GM18507 (cell line): ENCODE results near the gene GPC6.

Experiments
- DNase-seq: peaks from one replicate; pipeline ENCODE4 v3.0.0; 2011; ENCODE audit warnings: low read depth; ENCODE audit not compliant: insufficient read length; ENCODE audit errors: extremely low spot score
- FAIRE-seq: peaks from 2 replicates; lab custom pipeline; 2011; peaks lifted over from hg19 to GRCh38; lab: Jason Lieb, UNC

Gene GPC6

GRCh38 chr13:93774506-93774905 lies 547.9 kb downstream of the GPC6 start:
- DNase-seq = no peak
- no peak for FAIRE-seq

DNA sequence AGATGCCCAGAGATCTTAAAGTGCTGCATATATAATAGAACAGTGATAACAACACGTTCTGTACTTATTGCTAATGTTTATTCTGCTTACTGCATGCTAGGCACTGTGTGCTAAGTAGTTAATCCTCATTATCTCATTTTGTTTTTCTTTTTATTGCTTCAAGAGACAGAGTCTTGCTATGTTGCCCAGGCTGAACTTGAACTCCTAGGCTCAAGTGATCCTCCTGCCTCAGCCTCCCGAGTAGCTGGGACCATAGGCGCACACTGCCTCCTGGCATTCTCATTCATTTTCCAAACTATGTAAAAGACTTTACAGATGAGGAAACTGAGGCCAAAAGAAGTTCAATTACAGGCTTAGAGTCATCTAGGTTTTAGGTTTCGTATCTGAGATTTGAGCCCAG lies 548.4 kb downstream of the GPC6 start:
- no peak for DNase-seq
- no peak for FAIRE-seq

- no peak for FAIRE-seq
- no peak for DNase-seq
Observed at GRCh38 chr13:93775507-93776108, 549.0 kb downstream of the GPC6 start.

- FAIRE-seq (no peak), DNase-seq (no peak)
Observed at GRCh38 chr13:93776936-93777335, 550.3 kb downstream of the GPC6 start.

DNA sequence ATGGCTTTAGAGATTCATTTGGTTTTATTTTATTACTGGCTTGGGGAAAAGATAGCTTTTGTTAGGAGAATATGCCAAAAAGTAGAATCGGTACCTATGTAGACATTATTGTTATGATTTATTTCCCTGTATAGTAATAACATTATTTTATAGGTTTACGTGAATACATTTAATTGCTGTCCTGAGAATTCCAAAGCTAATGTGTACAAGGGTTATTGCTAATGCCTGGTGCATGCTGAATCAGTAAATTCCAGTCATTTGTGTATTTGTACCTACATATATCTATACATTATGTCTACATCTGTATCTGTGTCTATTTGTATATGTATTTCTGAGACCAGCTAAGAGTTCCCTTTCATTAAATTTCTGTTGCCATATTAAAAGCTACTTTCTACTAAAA lies 550.9 kb downstream of the GPC6 start:
- DNase-seq (no peak), FAIRE-seq (no peak)

GRCh38 chr13:93778548-93778947 lies 551.9 kb downstream of the GPC6 start:
- DNase-seq (no peak), FAIRE-seq (no peak)

DNA sequence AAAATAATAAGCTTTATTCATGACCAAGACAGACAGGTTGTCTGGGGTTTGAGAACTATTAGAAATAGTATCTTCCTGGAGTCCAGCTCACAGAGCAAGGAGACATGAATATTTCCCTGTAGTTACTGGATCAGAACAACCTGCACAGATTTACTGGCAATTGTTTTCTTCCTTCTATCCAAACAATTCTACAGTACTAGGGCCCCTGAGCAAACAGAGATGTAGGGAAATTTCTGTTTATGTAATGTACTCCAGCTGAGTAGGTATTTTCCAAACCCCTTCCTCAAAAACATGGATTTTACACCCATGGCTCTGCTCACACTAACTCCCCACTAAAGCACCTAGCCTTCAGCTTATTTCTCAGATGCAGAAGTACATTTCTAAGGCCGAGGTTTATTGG lies 557.6 kb downstream of the GPC6 start:
- FAIRE-seq (no peak), DNase-seq (no peak)

DNA sequence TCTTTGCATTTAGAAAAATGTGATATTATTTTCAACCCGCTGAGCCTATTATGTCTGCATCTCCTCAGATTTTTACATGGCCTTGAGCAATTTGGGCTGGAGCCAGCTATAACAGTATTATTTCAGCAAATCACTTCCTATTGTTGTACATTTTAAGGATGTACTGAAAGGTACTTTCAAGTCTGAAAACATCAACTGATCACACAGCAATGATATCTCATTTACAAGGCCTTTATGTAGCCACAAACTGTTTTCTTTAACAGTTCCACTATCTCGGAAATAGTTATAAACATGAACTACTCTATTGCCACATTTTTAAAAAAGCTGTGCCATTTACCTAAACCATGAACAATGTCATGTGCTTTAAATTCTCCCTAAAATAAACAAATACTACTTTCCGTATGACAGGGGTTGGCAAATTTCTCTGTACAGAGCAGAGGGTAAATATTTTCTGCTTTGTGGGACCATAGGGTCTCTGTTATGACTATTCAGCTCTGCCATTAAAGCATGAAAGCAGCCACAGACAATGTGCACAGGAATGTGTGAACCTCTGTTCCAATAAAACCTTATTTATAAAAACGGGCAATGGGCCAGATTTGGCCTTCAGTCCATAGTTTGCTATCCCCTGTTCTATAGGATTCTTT lies 560.4 kb downstream of the GPC6 start:
- DNase-seq (no peak), FAIRE-seq (no peak)

DNA sequence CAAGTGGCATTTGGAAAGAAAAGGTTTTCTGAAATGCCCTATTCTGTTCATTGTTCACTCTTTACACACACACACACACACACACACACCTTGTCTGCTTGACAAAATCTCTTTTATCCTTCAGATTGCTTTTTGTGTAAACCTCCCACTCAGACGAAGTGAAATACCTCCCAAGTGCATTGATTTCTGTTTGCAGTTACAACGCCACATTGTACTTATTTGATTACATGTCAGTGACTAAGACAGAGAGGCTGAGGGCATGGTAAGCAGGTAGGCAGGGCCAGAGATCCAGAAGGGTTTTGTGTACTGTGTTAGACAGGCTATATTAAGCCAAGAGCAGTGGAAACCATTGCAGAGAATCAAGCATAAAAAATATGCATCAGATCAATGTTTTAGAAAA lies 561.8 kb downstream of the GPC6 start:
- FAIRE-seq (no peak), DNase-seq (no peak)

- DNase-seq (no peak), FAIRE-seq (no peak)
Observed at GRCh38 chr13:93789058-93789457, 562.5 kb downstream of the GPC6 start.

- FAIRE-seq (no peak), DNase-seq (no peak)
Observed at GRCh38 chr13:93794197-93794885, 567.7 kb downstream of the GPC6 start.

GRCh38 chr13:93797463-93797862 lies 570.9 kb downstream of the GPC6 start:
- FAIRE-seq = no peak
- no peak for DNase-seq

- DNase-seq (no peak), FAIRE-seq (no peak)
Observed at GRCh38 chr13:93800342-93800741, 573.7 kb downstream of the GPC6 start.

GRCh38 chr13:93805736-93806135 lies 579.1 kb downstream of the GPC6 start:
- DNase-seq (no peak), FAIRE-seq (no peak)

GRCh38 chr13:93806861-93807260 lies 580.3 kb downstream of the GPC6 start:
- no peak for DNase-seq

DNA sequence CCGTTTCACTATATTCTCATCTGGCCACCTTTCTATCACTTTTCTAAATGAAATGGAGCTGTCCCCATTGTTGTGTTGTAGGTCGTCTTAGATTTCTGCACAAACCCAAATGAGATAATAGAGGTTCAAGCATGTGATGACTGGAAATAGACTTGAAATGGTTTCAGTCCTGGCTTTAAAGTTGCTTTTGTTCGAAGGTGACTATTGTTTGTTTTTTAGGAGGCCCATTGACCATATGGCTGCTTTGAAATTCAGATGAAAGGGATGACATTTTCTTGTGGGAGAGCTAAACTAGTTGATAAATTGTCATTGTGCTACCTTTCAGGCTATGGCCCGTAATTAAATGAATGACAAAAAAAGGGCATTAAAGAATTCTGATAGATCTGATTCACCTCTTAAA lies 583.7 kb downstream of the GPC6 start:
- DNase-seq (no peak), FAIRE-seq (no peak)

More at GRCh38 chr13:93806861-93807260, 580.3 kb downstream of the GPC6 start:
- FAIRE-seq = no peak

DNA sequence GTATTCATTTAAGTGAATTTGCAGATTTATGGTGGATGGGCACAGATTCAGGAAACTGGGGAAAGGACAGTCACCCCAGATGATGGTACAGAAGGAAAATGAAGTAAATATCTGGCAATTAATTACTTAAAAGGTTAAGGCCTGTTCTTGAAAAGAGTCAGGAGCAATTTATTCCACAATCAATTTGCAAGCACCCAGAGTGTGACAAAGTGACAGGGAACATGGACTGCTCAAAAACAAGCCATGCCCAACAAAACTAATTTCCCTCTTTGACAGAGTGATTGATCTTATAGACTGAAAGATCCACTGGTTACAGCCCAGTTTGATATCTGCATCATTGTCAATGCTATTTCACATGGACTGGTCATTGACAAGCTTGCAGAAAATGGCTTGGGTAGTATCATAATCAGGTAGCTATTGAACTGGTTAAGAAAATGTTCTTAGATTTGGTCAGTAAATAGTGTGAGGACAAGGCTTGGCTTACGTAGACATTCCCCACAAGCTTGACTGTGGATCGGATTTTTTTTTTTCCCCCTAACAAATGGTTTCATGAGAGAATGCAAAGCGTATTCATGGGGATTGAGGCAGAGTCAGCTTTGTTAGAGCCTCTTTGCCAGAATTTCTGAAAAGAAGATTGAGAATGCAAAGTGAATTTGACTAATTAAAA lies 584.6 kb downstream of the GPC6 start:
- no peak for FAIRE-seq

DNA sequence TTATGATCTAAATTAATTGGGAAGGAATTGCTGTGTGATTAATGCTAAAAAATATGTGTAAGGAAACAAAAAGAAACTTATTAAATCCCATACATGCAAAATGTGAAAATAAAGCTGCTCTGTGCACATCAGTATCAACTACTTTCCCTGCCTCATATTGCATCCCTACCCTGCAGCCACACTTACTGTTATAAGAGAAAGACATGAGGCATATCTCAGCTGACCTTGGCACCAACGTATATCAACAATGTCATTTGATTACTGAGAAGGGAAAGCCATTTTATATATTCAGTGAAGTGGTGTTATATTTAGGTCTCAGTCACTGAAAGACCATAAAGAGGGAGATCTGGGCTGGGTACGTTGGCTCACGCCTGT lies 585.1 kb downstream of the GPC6 start:
- no peak for DNase-seq
- no peak for FAIRE-seq

More for the DNA sequence above, 584.6 kb downstream of the GPC6 start:
- DNase-seq = no peak

GRCh38 chr13:93814658-93815057 lies 588.1 kb downstream of the GPC6 start:
- DNase-seq = no peak
- FAIRE-seq = no peak

DNA sequence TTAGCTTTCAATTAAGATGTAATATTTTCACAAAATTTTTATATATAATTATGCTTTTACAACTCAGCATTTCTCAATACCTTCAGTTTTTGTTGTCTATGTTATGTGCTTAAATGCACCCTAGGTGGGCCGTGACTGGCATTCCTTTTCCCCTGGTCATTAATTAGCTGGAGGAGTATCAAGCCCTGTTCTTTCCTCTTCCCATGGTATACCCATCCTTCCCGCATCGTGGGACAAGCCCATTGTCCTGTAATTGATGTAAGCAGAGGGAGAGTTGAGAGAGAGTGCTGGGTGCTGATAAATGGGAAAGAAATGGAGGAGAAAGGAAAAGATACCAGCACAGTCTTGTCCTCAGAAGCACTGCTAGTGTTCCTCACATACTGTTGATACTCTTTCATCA lies 591.7 kb downstream of the GPC6 start:
- no peak for DNase-seq
- no peak for FAIRE-seq
